GM21737 (cell line): ENCODE results near the gene COMMD10.

ENCODE experiments used
- ATAC-seq: cut with Tn5 transposase; IDR thresholded peaks from one replicate; pipeline ENCODE4 v1.9.1; 2021; ENCODE audit warnings: mild to moderate bottlenecking, moderate library complexity; ENCODE audit not compliant: unreplicated experiment

Gene COMMD10

GRCh38 chr5:116281309-116281708 lies 196.5 kb downstream of the COMMD10 start:
- ATAC-seq, result no peak

- ATAC-seq, result no peak
Measured at GRCh38 chr5:116288524-116288923, 203.7 kb downstream of the COMMD10 start.

GRCh38 chr5:116289276-116289675 lies 204.5 kb downstream of the COMMD10 start:
- ATAC-seq, result no peak

- ATAC-seq, result no peak
Measured at GRCh38 chr5:116291271-116291670, 206.4 kb downstream of the COMMD10 start.

- ATAC-seq, result no peak
Measured at GRCh38 chr5:116292321-116292720, 207.5 kb downstream of the COMMD10 start.

GRCh38 chr5:116296335-116297072 lies 211.7 kb downstream of the COMMD10 start:
- ATAC-seq, result no peak

- ATAC-seq, result no peak
Measured at GRCh38 chr5:116297296-116297814, 212.5 kb downstream of the COMMD10 start.

- no peak for ATAC-seq
Measured at GRCh38 chr5:116299746-116300640, 215.2 kb downstream of the COMMD10 start.

- ATAC-seq, result no peak
Measured at GRCh38 chr5:116301110-116301509, 216.3 kb downstream of the COMMD10 start.

GRCh38 chr5:116303340-116303739 lies 218.5 kb downstream of the COMMD10 start:
- no peak for ATAC-seq

- no peak for ATAC-seq
Measured at GRCh38 chr5:116303810-116304209, 219.0 kb downstream of the COMMD10 start.

GRCh38 chr5:116305899-116306298 lies 221.1 kb downstream of the COMMD10 start:
- ATAC-seq, result no peak

- no peak for ATAC-seq
Measured at GRCh38 chr5:116306846-116307245, 222.0 kb downstream of the COMMD10 start.

GRCh38 chr5:116308391-116308790 lies 223.6 kb downstream of the COMMD10 start:
- ATAC-seq, result no peak

GRCh38 chr5:116313366-116313765 lies 228.5 kb downstream of the COMMD10 start:
- no peak for ATAC-seq

GRCh38 chr5:116315531-116315930 lies 230.7 kb downstream of the COMMD10 start:
- no peak for ATAC-seq

- no peak for ATAC-seq
Measured at GRCh38 chr5:116318091-116318854, 233.4 kb downstream of the COMMD10 start.

GRCh38 chr5:116320486-116320885 lies 235.7 kb downstream of the COMMD10 start:
- ATAC-seq, result no peak

GRCh38 chr5:116329503-116329902 lies 244.7 kb downstream of the COMMD10 start:
- no peak for ATAC-seq

GRCh38 chr5:116340799-116341198 lies 256.0 kb downstream of the COMMD10 start:
- ATAC-seq, result no peak
